HG02763 (cell line): ENCODE data around the gene TFRC.
"Not testable (repeated sequence)": the region's sequence is repeated elsewhere in the genome, so short reads cannot be mapped to it uniquely, and the experiment has no call there.

ENCODE experiments used
- ATAC-seq: cut with Tn5 transposase; IDR thresholded peaks from one replicate; pipeline ENCODE4 v1.9.1; 2021; ENCODE audit warnings: mild to moderate bottlenecking, moderate library complexity; ENCODE audit not compliant: unreplicated experiment

The TFRC gene

DNA sequence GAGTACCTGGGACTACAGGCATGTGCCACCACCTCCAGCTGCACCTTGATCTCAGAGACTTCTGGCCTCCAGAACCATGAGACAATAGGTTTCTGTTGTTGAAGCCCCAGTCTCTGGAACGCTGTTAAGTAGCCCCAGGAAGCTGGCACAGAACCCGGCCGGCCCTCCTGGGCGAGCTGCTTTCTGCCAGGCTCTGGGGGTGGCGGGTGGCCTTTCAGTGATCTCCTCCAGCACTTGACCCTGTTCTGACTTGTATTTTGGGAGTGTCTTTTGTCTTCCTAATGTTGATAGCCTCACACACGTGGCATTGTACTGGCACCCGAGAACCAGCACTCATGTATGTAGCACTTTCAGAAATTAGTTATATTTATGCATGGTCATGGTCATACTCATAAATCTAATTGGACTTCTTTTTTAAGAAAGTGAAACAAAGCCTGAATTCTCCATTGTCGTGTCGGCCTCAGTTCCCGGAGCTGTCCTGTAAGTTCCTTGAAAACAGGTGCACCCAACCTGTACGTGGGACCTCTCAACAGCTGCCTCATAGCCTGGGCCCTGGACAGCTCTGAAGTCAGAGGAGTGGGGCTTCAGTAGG is 74.0 kb downstream of the TFRC start:
- ATAC-seq, result no peak

DNA sequence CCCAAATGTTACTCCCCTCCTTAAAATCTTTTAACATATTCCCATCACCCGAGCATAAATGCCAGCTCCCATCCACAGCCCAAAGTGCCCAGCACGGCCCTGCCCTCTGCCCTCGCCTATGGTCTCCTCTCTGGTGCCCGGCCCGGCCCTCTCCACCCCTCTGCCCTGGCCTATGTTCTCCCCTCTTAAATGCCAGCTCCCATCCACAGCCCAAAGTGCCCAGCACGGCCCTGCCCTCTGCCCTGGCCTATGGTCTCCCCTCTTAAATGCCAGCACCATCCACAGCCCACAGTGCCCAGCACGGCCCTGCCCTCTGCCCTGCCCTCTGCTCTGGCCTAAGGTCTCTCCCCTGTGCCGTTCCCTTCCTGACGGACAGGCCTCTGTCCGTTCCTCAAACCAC is 76.6 kb downstream of the TFRC start:
- ATAC-seq, result not testable (repeated sequence)

DNA sequence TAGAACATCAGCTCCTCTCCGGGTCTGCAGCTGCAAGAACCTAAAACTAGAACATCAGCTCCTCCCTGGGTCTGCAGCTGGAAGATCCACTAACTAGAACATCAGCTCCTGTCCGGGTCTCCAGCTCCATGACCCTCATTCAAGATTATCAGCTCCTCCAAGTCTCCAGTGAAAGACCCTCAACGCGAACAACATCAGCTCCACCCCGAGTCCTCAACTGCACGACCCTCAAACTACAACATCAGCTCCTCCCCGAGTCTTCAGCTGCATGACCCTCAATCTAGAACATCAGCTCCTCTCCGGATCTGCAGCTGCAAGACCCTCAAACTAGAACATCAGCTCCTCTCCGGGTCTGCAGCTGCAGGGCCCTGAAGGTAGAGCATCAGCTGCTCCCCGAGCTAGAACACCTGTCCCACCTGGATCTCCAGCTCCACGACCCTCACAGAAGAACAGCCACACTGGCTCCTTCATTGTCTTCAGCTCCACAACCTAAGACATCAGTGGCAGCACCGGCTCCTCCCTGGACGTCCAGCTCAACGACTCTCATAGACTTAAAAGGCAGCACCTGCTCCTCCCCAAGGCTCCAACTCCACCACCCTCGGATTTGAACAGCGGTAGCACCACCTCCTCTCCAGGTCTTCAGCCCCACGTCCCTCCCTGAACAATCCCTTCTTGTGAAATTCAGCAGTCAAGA is 77.4 kb downstream of the TFRC start:
- ATAC-seq, result not testable (repeated sequence)

DNA sequence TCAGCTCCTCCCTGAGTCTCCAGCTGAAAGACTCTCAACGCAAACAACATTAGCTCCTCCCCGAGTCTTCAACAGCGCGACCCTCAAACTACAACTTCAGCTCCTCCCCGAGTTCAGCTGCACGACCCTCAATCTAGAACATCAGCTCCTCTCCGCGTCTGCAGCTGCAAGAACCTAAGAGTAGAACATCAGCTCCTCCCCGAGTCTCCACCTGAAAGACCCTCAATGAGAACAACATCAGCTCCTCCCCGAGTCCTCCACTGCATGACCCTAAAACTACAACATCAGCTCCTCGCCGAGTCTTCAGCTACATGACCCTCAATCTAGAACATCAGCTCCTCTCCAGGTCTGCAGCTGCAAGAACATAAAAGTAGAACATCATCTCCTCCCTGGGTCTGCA is 78.3 kb downstream of the TFRC start:
- ATAC-seq, result no peak

DNA sequence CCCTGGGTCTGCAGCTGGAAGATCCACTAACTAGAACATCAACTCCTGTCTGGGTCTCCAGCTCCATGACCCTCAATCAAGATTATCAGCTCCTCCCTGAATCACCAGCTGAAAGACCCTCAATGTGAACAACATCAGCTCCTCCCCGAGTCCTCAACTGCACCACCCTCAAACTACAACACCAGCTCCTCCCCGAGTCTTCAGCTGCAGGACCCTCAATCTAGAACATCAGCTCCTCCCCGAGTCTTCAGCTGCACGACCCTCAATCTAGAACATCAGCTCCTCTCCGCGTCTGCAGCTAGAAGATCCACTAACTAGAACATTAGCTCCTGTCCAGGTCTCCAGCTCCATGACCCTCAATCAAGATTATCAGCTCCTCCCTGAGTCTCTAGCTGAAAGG is 79.2 kb downstream of the TFRC start:
- ATAC-seq, result not testable (repeated sequence)

DNA sequence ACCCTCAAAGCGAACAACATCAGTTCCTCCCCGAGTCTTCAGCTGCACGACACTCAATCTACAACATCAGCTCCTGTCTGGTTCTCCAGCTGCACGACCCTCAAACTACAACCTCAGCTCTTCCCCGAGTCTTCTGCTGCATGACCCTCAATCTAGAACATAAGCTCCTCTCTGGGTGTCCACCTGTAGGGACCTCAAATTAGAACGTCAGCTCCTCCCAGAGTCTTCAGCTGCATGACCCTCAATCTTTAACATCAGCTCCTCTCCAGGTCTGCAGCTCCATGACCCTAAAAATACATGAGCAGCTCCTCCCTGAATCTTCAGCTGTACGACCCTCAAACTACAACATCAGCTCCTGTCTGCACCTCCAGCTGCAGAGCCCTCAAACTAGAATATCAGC is 80.7 kb downstream of the TFRC start:
- not testable (repeated sequence) for ATAC-seq

DNA sequence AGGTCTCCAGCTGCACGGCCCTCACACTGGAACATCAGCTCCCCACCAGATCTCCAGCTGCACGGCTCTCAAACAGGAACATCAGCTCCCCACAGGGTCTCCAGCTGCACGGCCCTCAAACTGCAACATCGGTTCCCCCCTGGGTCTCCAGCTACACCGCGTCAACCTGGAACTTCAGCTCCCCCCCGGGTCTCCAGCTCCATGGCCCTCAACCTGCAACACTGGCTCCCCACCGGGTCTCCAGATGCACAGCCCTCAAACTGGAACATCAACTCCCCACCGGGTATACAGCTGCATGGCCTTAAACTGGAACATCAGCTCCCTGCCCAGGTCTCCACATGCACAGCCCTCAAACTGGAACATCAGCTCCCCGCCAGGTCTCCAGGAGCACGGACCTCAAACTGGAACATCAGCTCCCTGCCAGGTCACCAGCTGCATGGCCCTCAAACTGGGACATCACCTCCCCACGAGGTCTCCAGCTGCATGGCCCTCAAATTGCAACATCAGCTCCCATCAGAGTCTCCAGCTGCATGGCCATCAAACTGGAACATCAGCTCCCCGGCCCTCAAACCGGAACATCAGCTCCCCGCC is 81.4 kb downstream of the TFRC start:
- ATAC-seq, result not testable (repeated sequence)

DNA sequence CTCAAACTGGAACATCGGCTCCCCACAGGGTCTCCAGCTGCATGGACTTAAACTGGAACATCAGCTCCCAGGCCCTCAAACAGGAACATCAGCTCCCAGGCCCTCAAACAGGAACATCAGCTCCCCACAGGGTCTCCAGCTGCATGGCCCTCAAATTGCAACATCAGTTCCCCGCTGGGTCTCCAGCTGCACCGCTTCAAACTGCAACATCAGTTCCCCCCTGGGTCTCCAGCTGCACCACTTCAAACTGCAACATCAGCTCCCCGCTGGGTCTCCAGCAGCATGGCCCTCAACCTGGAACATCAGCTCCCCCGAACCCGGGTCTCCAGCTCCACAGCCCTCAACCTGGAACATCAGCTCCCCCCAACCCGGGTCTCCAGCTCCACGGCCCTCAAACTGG is 82.0 kb downstream of the TFRC start:
- ATAC-seq, result no peak
